MM.1S (cell line): ENCODE data around the gene MEF2C.

Source experiments
- CTCF ChIP-seq: fragments of 300-600 bp; sonication (generic); IDR thresholded peaks from 2 replicates; pipeline ENCODE4 v1.5.1; 2016; ENCODE audit warnings: antibody characterized with exemption, low read length, mixed read lengths
- EZH2 ChIP-seq: fragments of 300-600 bp; sonication (generic); optimal IDR thresholded peaks from 2 replicates; pipeline ENCODE3; 2017; ENCODE audit warnings: low read depth, mild to moderate bottlenecking, antibody characterized with exemption, low read length, mixed read lengths
- EZH2phosphoT487 ChIP-seq: fragments of 300-600 bp; sonication (generic); IDR thresholded peaks from 2 replicates; pipeline ENCODE4 v1.6.1; 2018; ENCODE audit warnings: antibody characterized with exemption, low read length

GRCh38 chr5:88778736-88779135 lies 104.2 kb downstream of the MEF2C start:
- no peak for TF ChIP-seq CTCF
- TF ChIP-seq EZH2phosphoT487: no peak
- TF ChIP-seq EZH2: no peak
